ENCODE results near the gene ELF4. TPM values are rescaled to one million over a fixed set of nuclear protein-coding genes. Genes with fewer than 3 reads are reported as not detected.

ELF4 gene
- total and polyA plus RNA-seq, 2 experiments from 2014 or later = 0.50 to 1.8 TPM

DNA sequence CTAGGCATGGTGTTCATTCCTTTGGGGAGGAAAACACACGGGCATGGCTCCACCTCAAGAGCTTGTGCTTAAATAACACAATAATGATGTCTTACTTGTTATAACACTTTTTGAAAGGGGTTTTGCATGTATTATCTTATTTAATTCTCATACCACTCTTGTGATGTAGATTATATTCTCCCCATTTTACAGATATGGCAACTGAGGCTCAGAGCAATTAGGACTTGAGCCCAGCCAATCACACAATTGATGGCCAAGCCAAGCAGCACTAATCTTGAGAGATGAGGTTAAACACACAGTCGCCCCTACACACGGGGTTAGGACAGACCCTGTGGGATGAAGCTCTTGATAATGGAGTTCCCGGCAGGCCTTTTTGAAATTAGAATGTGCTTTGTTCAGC lies 82.7 kb downstream of the ELF4 start (continued):
- TF ChIP-seq, protein P1, sequence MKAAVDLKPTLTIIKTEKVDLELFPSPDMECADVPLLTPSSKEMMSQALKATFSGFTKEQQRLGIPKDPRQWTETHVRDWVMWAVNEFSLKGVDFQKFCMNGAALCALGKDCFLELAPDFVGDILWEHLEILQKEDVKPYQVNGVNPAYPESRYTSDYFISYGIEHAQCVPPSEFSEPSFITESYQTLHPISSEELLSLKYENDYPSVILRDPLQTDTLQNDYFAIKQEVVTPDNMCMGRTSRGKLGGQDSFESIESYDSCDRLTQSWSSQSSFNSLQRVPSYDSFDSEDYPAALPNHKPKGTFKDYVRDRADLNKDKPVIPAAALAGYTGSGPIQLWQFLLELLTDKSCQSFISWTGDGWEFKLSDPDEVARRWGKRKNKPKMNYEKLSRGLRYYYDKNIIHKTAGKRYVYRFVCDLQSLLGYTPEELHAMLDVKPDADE (IDR thresholded peaks at IDR 0.05) = no peak
- no peak for TF ChIP-seq EZH2phosphoT487 (IDR thresholded peaks at IDR 0.05; ENCODE audit: unreplicated experiment)
- TF ChIP-seq CREB1 (CRISPR knock-in tag; IDR thresholded peaks at IDR 0.05; ENCODE audit: low read depth) = no peak
- no peak for TF ChIP-seq POLR2AphosphoS5 (IDR thresholded peaks at IDR 0.05; ENCODE audit: low read depth)
- TF ChIP-seq CTCF (conservative IDR thresholded peaks at IDR 0.05; ENCODE audit: low read depth in 2 of 2) = no peak
- no peak for TF ChIP-seq EZH2 (IDR thresholded peaks at IDR 0.05; ENCODE audit: low read depth, unreplicated experiment)

DNA sequence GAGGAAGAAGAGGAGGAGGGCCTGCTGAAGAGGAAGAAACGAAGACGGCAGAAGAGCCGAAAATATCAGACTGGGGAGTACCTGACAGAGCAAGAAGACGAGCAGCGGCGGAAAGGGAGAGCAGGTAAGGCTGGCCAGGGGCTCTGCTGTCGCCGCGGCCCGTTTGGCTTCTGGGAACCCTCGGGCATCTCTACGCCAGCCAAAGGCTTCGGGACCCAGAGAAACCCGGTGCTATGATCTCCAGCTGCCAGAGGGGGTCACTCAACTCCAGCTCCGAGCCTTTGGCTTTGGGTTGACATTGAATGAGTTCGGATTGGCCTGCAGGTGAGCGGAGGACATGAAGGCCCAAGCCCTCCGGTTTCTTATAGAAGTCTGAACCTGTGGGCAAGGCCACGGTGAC lies 85.0 kb downstream of the ELF4 start:
- Histone ChIP-seq H3K27me3 (ENCODE audit: insufficient read depth) (no peaks in the 10 kb centered on the region), H3K79me2 (replicated peaks; ENCODE audit: insufficient read depth) (no peaks in the 10 kb centered on the region), H3F3A (replicated peaks; ENCODE audit: low read depth) (no peaks in the 10 kb centered on the region), H3K4me2 (no peak overlapping the region), H4K20me1 (replicated peaks; ENCODE audit: insufficient read depth) (no peaks in the 10 kb centered on the region), H3K4me1 (ENCODE audit: insufficient read depth) (no peaks in the 10 kb centered on the region), H2AFZ (no peak overlapping the region), H3K4me3 (no peak overlapping the region), H3K9me2 (ENCODE audit: insufficient read depth) (no peaks in the 10 kb centered on the region), H3K27ac (ENCODE audit: low read depth) (no peak overlapping the region), H3K36me3 (ENCODE audit: insufficient read depth) (no peaks in the 10 kb centered on the region)
- ATAC-seq (peak; percentile 82), DNase-seq (ENCODE audit: low spot score) (peak; percentile 79)
- no peak overlapping the region for H3K4me3 Mint-ChIP-seq
- peaks cover 4% of the 10 kb centered on the region for H3K27me3 Mint-ChIP-seq (ENCODE audit: insufficient read depth, low read depth, poor library complexity)
- peaks cover 13% of the 10 kb centered on the region; the same call in 2 of the 3 replicates for H3K4me1 Mint-ChIP-seq
- H3K27ac Mint-ChIP-seq = no peak overlapping the region
- H3K9me3 Mint-ChIP-seq = no peaks in the 10 kb centered on the region
- H3K36me3 Mint-ChIP-seq (ENCODE audit: low read depth) = no peaks in the 10 kb centered on the region; the same call in 2 of the 3 replicates
- TF ChIP-seq CTCF (conservative IDR thresholded peaks at IDR 0.05; ENCODE audit: low read depth in 2 of 2) = peak; percentile 39 to 63
- TF ChIP-seq, protein P1 (IDR thresholded peaks at IDR 0.05) = no peak
